PFSK-1 (cell line): ENCODE measurements around the gene RUNX1.

Experiments used
- FOXP2 ChIP-seq: optimal IDR thresholded peaks from 2 replicates; pipeline ENCODE3; 2011; ENCODE audit warnings: borderline replicate concordance, control low read depth, inconsistent platforms; ENCODE audit not compliant: insufficient read depth; ENCODE audit errors: extremely low read length, extremely low read depth
- POLR2AphosphoS5 ChIP-seq: IDR thresholded peaks from 2 replicates; pipeline ENCODE4 v1.6.1; 2012; ENCODE audit warnings: low read depth, mild to moderate bottlenecking, control low read depth, low read length, moderate library complexity
- SIN3A ChIP-seq: IDR thresholded peaks from 2 replicates; pipeline ENCODE4 v1.6.1; 2012; ENCODE audit warnings: mild to moderate bottlenecking, low read length, moderate library complexity, borderline replicate concordance; ENCODE audit not compliant: insufficient read depth
- TAF1 ChIP-seq: IDR thresholded peaks from 2 replicates; pipeline ENCODE4 v1.6.1; 2012; ENCODE audit warnings: low read length, control low read depth, borderline replicate concordance; ENCODE audit not compliant: insufficient read depth
- TF ChIP-seq, protein P1 (sequence below), 2 experiments: IDR thresholded peaks; 2 replicates each; pipeline versions ENCODE4 v1.6.1 to v1.8.0; 2011 to 2012; ENCODE audit warnings: low read depth in 2 of 2, low read length in 2 of 2, control low read depth in 1 of 2, inconsistent platforms in 1 of 2, mild to moderate bottlenecking in 1 of 2, moderate library complexity in 1 of 2; ENCODE audit not compliant: insufficient read depth in 1 of 2

The RUNX1 gene

DNA sequence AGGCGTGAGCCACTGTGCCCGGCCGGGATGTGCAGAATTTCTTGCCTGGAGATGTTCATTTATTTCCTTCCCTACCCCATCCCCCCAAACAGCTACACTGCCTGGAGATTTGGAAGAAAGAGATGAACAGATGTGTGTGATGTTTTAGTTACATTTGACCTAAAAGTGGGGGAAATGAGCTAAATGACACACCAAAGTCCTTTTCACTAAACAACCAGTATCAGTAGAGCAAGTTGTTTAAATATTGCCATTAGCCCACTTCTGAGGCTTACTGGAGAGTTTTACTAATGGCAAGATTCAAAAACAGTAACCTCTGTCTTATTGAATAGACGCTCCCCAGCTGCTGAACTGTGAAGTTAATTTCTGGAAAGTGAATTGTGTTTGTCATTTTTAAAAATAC, 100.1 kb downstream of the RUNX1 start:
- no peak for TF ChIP-seq SIN3A
- TF ChIP-seq TAF1 = no peak
- no peak for TF ChIP-seq FOXP2
- TF ChIP-seq, protein P1, sequence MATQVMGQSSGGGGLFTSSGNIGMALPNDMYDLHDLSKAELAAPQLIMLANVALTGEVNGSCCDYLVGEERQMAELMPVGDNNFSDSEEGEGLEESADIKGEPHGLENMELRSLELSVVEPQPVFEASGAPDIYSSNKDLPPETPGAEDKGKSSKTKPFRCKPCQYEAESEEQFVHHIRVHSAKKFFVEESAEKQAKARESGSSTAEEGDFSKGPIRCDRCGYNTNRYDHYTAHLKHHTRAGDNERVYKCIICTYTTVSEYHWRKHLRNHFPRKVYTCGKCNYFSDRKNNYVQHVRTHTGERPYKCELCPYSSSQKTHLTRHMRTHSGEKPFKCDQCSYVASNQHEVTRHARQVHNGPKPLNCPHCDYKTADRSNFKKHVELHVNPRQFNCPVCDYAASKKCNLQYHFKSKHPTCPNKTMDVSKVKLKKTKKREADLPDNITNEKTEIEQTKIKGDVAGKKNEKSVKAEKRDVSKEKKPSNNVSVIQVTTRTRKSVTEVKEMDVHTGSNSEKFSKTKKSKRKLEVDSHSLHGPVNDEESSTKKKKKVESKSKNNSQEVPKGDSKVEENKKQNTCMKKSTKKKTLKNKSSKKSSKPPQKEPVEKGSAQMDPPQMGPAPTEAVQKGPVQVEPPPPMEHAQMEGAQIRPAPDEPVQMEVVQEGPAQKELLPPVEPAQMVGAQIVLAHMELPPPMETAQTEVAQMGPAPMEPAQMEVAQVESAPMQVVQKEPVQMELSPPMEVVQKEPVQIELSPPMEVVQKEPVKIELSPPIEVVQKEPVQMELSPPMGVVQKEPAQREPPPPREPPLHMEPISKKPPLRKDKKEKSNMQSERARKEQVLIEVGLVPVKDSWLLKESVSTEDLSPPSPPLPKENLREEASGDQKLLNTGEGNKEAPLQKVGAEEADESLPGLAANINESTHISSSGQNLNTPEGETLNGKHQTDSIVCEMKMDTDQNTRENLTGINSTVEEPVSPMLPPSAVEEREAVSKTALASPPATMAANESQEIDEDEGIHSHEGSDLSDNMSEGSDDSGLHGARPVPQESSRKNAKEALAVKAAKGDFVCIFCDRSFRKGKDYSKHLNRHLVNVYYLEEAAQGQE (IDR thresholded peaks at IDR 0.05; ENCODE audit: insufficient read depth in 1 of 2, low read depth in 2 of 2, low read length in 2 of 2) = no peak
- no peak for TF ChIP-seq POLR2AphosphoS5

DNA sequence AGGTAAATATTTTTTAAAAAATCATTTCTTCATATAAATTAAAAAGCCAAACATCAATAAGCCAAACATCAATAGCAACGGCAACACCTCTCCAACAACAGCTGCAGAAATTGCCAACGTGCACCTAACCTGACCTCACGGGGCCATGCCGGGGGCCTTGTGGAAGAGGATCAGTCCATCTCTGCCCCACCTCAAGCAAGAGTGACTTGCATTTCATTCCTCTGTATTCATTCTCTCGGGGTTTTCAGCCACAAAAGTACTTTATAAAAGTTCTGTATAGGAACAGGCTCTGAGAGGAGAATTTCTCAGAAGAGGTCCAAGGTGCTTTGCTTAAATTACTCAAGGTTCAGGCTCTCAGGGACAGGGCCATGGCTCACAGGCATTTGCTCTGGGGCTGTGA, 100.9 kb downstream of the RUNX1 start:
- TF ChIP-seq FOXP2 = no peak
- TF ChIP-seq TAF1 = no peak
- no peak for TF ChIP-seq POLR2AphosphoS5
- TF ChIP-seq, protein P1 (IDR thresholded peaks at IDR 0.05; ENCODE audit: insufficient read depth in 1 of 2, low read depth in 2 of 2, low read length in 2 of 2) = no peak

DNA sequence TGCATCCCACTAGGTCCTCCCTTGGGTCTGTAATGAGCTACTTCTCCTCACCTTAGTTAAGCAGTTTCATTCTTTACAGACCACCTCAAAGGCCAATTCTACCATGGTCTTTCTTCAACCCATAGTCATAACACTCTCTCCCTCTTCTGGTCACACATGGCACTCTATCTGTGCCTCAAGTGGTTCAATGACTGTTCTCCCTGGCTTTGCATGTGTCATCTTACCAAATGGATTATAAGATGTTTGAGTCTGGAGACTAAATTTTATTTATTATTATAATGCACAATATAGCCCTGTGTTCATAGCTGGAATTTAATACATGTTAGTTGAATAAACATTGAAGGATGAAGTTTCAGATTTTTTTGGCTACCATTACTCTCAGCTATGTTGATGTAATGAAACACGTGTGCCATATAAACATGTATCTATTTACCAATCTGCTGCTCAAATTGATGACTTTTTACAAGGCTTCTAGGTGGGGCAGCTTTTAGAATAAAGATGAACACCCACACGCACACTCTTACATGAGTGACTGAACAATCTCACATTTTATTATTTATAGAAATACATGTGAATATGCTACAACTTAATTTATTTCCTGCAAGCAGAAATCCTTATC, 102.1 kb downstream of the RUNX1 start:
- TF ChIP-seq POLR2AphosphoS5 (no peak), FOXP2 (no peak), TAF1 (no peak)

DNA sequence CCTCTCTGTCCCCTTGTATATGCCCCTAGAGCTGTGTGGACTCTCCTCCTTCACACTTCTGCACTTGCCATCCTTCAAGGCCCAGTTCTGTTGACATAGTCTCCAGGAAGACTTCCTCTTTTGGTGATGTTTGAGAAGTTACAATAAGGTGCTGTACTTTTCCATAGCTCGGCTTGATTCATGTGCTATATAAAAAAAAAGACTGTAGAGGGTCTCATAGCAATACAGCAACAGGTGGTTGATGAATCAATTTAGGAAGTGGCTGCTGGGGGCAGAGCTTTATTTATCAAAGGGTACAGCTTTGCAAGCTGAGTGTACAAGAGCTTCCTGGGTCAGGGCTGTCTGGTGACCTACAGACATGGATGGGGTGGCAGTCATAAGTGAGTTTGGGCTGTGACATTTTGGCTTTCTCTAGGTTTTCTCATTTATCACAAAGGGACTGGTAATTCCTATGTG, 102.7 kb downstream of the RUNX1 start:
- TF ChIP-seq POLR2AphosphoS5 = no peak
- TF ChIP-seq FOXP2 = no peak
- TF ChIP-seq, protein P1 (IDR thresholded peaks at IDR 0.05; ENCODE audit: insufficient read depth in 1 of 2, low read depth in 2 of 2, low read length in 2 of 2) = no peak
- TF ChIP-seq SIN3A = no peak
- TF ChIP-seq TAF1 = no peak

DNA sequence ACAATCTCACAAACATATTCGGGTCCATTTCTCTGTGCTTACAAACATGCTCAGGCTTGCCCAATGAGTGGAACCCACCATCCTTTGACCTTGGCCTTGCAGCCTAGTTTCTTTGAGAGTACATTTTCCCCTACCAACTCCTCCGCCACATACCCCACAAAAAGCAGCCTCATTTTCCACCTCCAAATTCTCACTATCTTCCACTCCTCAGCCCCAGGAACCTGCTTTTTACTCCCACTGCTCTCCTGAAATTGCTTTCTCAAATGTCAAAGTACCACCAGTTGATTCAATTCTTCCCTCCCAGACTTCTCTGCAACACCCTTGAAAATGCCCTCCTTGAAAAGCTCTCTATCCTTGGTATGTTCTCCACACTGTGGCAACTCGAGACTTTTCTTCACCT, 103.8 kb downstream of the RUNX1 start:
- no peak for TF ChIP-seq POLR2AphosphoS5
- TF ChIP-seq, protein P1 (IDR thresholded peaks at IDR 0.05; ENCODE audit: insufficient read depth in 1 of 2, low read depth in 2 of 2, low read length in 2 of 2) = no peak
- TF ChIP-seq SIN3A = no peak
- no peak for TF ChIP-seq FOXP2
- no peak for TF ChIP-seq TAF1
